NCI-H2029 (cell line): Measurements from ENCODE around the gene LEKR1.
"Not testable (repeated sequence)": the region's sequence is repeated elsewhere in the genome, so short reads cannot be mapped to it uniquely, and the experiment has no call there.

Experiments
- DNase-seq: peaks from one replicate; lab custom pipeline; 2025; lab: John Stamatoyannopoulos, UW

Gene LEKR1

DNA sequence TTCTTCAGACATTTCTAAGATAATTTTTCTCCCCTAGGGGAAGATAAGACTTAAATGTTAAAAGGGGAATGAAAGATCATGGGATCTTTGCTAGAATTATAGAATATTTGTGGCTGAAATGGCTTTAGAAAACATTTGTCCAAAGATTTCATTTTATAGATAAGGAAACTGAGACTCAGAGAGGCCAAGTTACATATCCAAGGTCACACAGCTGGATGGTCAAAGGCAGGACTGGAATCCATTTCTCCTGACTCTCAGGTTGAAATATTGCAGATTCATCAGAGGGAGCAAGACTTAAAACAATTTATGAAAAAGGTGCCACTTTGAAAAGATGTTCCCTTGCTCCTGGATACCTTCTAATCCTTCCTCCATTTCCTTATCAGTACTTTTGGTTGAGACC lies 19.5 kb upstream of the LEKR1 start:
- DNase-seq: no peak

DNA sequence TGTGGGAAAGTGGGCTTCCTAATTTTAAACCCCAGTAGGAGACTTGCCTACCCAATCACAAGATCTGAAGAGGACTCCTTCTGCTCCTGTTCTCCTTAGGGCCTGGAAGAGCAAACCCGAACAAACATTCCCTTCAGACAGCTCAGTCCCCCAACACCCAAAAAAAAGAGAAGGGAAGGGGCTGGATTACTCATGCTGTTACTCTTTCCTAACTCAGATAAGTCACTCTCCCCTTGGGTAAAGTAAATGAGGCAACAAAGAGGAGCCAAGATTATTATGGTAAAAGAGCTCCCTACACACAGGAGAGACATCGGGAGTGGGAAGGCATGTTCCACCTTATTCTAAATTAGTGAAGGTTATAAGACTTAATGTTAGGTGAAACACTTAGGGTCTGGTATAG lies 18.1 kb upstream of the LEKR1 start:
- no peak for DNase-seq

DNA sequence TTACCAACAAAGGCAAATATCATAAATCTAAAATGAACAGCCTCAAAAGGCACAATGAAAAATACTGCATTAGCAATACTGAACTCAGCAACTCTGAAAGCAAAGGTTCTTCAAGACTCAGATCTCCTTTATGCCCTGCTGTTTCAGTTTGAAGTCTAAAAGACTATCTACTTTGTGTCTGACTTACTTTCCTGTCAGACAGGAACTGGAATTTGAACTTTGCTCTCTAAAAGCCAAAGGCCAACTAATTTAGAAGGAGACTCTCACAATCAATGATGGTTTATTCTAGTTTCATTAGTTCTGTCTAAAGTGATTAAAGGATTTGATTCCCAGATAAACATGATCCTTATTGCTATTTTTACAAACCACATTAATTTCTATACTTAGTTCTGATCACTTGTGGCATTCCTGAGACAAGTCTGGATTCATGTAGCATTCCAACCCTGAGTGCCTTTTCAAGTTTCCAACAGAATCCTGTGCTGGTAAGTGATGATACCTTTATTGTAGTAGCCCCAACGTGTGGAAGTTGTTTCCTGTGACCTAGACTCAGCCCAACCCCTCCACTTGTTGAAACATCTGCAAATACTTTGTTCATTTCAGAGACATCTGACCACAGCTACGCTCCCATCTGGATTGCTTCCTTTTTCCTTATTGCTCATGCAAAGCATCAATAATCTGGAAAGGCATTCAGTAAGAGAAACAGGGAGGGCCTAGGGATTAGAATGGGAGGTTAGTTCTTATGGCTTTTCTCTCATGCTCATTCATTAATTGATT lies 14.9 kb upstream of the LEKR1 start:
- DNase-seq: no peak

DNA sequence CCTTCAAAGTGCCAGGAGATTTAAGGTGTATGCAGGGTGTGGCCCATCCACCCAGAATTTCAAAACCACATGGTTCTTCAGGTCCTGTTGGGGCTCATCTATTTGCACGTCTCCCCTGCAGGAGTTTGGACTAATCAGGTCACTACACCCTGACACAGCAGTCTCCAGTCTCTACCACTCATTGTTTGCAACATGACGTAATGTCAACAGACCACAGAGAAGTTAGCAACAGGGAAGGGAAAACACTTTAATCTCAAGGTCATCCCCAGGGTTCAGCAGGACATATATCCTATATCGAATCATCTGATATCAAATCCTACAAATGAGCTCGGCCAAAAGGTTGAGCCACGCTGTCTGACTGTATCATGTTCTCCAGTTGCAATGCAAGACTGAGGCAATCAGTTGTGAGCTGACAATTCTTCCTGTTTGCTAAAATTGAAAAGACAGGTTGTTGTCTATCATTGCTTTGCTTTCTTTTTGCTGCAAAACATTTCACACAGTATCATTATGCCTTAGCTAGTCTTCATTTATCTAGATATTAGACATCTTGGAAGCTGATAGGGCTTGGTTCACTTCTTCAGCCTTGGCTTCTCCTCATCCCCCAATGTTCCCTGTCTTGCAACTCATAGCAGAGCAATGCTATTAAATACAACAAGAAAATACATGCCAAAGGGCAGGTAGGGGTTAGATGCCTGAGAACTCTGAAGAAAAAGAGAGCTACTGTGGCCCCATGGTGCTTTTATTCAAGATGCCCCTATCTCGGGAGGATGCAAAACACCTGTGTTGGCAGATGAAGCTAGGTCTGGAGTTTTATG lies 13.4 kb upstream of the LEKR1 start:
- peak; percentile 80 for DNase-seq

DNA sequence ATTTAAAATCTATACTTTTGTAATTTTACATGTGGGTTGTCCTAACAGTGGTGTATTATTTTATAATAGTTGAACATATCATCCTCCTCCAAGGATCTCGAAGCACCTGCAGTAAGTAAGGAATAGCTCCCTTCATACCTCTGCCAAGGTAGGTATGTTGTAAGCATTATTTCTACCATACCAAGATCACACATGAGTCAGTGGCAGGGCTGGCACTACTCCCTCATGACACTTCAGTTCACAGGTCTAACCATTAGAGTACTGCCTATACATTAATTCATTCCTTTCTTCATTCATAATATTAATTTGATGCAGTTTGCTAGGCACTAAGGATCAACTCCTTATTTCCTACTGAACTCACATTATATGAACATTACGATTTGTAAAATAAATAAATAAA lies 11.9 kb upstream of the LEKR1 start:
- DNase-seq: no peak

DNA sequence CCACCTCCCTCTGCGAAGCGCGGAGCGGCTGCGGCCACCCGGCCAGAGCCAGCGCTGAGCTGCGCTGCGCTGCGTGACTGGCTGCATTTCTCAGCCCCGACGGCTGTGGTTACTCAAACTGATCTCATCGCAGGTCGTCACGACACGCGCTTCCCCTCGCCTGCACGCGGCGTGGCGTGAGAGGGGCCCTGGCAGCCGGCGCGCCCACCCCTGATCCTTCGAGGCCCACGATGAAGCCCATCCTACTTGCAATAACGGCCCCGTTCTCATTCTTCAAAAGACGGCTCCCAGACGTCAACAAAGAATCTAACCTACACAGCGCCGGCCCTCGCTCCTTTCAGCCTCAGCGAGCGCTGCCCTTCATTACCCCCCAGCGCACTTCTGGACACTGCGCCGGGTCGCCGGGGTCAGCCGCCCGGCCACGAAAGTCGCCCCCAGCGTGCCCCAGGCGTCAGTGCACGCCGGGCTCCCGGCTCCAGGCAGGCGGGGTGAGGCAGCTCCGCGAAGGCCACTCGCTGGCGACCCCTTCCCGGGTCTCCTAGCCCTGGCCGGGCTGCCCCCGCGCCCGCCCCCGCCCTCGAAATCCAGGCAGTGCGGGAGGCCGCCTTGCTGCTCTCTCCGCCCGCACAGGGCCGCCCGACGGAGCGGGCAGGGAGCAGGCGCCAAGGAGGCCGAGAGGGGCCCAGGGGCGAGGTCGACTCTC lies 9.9 kb upstream of the LEKR1 start:
- DNase-seq: peak; percentile 43

DNA sequence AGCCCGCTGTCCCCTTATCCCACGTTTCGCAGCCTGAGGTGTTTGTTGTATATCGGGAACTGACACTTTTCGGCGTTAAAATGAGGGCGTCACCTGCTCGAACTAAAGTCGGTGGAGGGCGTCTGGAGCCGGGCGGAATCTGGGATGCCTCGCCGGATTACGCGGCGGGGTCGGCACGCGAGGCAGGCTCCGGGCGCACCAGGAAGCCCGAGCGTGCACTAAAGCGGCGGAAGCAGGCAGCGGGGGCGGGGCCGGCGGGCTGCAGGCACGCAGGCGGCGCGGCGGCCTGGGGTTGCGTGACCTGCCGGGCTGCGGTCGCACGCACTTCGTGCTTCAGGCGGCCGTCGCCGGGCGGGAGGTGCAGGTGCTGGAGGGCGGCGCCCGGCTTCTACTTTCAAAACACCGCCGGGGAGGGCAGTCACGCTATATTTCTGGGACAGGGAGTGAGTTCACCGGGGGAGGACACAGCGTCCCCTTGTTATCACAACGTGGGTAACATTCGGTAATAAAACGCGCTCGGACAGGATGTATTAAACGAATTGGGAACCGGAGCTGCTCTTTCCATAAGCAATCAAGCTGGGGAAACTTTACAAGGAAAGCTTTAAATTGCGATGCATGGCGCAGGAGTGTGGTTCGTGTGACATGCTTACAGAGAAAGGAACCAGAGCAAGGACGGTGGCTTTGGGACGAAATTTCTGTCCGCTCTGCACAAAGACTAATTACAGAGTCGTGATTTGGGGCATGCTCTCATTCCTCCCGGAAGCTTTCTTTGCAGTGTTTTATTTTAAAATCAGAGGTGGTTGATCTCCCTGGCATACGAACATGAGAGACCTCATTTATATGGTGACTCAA lies 9.1 kb upstream of the LEKR1 start:
- peak; percentile 72 for DNase-seq

DNA sequence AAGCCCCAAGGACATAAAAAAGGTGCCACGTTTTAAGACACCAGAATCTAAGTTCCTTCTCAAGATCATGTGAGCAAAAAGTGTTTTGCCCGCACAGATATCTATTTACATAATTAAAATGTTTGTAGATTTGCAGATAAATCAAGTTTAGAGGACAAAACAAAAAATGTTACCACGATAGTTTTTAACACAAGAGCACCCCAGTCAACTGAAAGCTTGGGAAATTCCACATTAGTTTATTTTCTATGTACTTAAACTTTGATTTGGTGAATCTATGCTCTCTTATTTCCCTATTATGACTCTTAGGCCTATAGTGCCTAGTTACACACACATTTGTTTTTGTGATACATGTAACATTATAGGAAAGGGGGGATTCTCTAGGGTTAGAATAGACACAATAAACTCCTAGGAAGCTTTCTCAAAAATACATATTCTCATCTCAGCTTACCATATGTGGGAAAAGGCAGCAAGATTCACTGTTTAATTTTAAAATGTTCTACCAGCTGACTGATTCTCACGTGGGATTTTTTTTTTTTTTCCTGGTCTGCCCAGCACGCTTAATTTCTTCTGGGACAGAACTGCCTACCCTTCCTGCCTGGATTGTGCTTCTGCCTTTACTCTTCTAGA lies 8.4 kb upstream of the LEKR1 start:
- DNase-seq: no peak

DNA sequence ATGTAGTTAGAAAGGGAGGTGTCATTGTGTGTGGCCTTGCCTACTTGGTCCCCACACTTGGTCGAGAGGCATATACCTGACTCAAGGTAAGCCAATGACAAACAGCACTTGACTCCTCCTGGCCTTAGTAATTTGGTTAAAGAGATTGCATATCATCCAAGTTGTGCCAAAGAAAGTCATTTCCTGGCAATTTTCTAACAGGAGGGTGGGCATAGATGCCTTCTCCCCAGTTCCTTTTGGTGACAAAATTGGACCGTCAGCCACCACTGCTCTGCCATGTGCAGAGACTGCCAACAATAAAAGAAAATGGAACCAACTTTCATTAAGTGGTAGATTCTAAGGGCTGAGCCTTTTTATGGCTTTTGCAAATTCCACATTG lies 7.9 kb upstream of the LEKR1 start:
- no peak for DNase-seq

DNA sequence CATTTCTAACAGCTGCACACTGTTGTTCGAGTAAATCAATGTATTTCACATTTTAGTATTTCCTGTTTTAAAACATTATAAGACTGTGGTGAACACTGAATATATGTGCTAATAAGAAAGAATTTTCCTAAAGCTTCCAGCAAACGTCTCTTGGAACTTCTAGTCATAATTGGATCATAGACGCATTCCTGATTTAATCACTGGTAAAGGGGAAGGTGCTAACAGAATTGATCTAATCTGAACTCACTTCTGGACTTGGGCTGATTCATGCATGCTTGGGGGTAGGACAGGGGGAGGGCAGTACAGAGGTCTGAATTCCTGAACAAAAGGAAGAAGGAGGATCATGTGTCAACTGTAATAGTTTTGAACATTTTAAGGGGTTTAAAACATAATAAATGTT lies 7.3 kb upstream of the LEKR1 start:
- no peak for DNase-seq

DNA sequence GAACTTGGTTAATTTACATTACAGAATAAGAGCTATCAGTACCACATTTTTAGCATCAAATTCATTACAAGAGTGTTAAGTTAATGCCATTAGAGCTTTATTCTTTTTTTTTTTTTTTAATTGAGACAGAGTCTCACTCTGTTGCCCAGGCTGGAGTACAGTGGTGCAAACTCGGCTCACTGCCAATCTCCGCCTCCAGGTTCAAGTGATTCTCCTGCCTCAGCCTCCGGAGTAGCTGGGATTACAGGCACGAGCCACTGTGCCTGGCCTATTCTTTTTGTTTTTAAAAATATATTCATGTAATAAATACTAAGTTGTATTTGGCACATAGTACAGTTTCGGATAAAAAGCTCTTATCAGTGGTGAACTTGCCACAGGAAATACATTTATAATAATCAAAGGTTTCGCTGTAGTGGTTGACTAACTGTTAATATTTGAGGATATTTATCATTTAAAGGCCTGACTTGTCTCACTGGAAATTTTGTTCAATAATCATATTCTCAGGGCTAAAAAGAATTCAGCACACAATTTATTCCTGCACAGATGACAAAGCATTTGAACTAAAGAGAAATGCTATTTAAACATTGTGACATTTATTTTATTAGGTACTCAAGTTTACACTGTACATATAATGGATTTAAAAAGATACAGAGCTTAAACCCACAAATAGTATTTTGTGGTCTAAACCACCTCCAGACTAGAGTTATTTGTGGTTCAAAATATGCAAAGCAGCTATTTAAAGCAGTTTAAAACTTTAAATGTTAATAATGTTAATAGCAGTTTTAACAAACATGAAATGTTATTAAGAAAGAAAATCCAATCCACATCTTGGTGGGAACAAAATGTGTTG lies 6.1 kb upstream of the LEKR1 start:
- DNase-seq: no peak

DNA sequence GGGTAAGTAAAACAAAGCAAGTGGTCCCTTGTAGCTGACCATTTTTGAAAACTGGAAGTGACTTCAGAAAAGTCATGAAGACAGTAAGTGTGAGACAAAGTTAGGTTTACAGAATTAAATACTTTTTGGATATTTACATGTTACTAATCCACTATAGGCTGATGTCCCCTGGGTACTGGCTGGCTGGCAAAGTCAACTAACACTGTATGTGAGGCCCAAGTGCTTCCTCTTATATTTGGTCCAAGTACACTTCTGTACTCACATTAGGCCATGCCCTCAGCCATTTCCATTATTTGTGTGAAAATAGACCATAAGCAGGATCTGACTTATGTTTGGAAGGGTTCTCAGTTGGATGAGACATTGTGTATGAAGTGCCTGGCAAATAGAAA lies 5.5 kb upstream of the LEKR1 start:
- DNase-seq: no peak

DNA sequence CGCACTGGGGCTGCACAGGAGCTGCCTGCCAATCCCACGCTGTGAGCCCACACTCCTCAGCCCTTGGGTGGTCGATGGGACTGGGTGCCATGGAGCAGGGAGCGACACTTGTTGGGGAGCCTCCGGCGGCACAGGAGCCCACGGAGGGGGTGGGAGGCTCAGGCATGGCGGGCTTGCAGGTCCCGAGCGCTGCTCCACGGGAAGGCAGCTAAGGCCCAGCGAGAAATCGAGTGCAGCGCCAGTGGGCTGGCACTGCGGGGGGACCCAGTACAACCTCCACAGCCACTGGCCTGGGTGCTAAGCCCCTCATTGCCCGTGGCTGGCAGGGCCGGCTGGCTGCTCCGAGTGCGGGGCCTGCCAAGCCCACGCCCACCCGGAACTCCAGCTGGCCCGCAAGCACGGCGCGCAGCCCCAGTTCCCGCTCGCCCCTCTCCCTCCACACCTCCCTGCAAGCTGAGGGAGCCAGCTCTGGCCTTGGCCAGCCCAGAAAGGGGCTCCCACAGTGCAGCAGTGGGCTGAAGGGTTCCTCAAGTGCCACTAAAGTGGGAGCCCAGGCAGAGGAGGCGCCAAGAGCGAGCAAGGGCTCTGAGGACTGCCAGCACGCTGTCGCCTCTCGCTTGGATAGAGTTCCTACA lies 3.4 kb upstream of the LEKR1 start:
- not testable (repeated sequence) for DNase-seq

DNA sequence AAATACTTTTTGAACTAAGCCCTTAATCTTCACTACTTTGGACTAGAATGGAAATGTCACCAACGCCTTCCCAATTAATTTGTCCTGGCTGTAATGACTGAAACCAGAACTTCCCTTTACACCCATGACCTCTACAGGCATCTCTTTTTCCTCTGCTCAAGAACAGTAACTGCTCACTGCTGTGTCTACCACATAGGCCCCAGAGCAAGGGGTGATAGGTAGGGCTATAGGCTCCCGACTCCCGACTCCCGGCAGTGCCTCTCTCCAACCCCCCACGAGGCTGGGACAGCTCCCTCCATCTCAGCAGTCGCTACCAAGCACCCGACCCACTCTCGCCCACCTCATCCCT lies 384 bp upstream of the LEKR1 start:
- no peak for DNase-seq

DNA sequence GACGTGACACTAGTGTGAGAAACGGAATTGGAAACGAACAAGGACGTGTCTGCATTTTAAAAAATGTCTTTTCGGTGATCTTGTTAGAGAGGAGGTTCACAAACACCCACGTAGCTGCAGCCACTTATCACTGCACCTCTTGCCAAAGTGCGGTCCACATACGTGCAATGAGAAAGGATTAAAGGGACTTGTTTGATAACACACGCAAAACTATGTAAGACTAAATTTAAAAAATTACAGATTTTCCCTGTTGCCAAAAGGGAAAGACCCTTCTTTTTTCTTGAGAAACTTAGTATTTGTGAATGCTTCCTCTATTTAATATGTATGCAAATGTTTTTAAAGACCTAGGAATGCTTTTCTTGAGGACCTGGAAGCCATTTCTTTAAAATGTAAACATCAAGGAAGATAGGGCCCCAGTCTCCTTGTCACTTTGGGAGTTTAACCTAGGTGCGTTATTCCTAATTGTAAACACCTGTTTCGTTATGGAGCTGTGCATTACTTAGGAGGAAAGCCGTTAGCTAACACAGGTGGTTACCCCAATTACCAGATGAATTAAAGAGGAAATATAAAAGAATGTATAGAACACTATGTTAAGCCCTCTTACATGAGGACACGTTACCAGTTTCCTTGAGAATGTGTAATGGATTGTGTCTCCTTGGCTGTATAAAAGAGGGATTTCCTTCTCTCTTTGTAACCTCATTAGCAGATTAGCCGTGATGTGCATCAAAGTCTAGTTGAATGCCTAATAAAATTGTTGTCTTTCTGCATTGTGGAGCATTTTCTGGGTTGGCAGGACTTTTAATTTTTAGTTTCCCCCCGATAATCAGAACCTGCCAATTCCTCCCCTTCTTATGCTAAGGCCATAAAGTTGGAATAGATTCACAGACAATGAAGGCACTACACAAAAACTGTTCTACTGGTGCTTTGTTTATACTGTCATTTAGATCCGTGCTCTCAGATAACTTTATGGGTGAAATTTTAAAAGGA lies 1.0 kb downstream of the LEKR1 start:
- no peak for DNase-seq

DNA sequence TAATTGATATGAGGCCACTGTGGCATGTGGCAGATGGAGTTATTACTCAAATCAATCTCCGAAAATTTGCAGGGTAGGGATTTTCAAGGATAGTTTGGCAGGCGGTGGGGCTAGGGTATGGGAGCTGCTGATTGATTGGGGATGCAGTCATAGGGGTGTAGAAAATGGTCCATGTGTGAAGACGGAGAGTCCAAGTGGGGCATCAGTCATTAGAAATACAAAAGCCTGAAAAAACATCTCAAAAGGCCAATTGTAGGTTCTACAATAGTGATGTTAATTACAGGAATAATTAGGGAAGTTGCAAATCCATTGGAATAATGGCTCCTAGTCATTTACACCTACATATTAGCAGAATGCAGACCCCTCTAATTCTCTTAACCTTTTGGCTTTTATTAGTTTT lies 4.9 kb downstream of the LEKR1 start:
- DNase-seq: no peak

DNA sequence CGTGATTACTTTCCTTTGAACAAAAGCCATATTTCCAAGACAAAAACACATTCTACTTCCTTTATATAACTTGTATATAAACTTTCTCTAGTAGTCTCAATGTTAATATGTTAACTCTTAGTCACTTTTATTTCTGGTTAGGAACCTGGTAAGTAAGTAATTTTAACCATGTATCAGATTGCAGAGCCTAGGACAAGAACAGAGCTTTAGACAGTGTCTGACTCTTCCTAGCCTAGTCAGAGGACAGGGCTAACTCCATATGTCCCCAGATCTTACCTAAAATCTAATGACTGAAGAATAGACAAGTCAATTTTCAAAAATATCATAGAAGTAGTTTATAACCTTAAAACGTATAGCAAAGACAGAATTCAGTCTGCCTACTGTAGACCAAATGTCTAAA lies 8.3 kb downstream of the LEKR1 start:
- no peak for DNase-seq

DNA sequence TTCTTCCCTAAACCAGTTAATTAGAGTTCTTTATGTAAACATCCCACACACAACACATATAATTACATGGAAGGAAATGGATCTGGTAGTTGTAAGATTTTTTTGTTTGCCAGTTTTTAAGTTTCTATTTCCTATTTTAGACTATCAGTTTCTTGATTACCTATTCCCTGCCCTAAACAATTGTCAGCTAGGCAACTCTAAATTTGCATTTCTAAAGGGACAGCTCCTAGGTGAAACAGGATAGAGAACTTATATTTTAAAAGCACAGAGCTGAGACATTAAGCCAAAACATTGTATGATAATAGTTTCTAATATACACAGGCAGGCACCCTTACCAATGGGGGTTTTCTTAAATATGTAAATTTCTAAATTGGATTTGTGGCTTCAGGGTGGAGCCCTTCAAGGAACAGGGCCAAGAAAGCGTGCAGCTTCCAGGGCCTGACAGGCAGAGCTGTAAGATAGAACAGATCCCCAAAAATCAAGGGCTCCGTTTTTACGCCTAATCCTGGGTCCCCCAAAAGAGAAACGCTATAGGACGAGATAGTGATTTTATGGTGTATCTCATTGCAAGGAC lies 8.9 kb downstream of the LEKR1 start:
- no peak for DNase-seq

DNA sequence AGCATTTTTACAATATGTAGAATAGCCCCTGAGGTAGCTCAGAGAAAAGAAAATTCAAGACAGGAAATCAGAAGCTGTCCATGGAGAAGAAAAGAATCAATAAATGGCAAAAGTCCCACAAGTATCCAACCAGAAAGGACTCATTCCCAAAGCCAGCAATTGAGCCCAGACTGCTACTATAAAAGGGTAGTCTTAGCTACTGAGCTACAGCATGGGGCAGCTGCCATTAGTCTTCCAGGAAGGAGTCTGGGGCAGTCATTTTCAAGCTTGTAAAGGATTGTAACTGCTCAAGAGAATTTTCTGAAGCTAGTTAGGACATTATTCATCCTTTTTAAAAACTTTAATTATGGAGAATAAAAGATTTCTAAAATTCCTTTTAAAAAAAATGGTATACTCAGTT lies 10.5 kb downstream of the LEKR1 start:
- DNase-seq: no peak
